HepG2 (cell line): ENCODE data around the gene CASKIN1. TPM values are rescaled to one million over a fixed set of nuclear protein-coding genes. Genes with fewer than 3 reads are reported as not detected.

ENCODE experiments used
- EEA1 ChIP-seq: sonication (generic); formaldehyde crosslinking; IDR thresholded peaks from 2 replicates; pipeline ENCODE4 v1.5.1; 2020; ENCODE audit warnings: mild to moderate bottlenecking, missing genetic modification reagents, borderline replicate concordance
- HDAC1 ChIP-seq: sonication (generic); formaldehyde crosslinking; IDR thresholded peaks from 2 replicates; pipeline ENCODE4 v1.5.1; 2020; ENCODE audit warnings: mild to moderate bottlenecking, missing genetic modification reagents
- KDM1A ChIP-seq: IDR thresholded peaks from 2 replicates; pipeline ENCODE4 v1.6.1; 2016; ENCODE audit warnings: missing compliant biosample characterization
- KDM2A ChIP-seq: sonication (generic); formaldehyde crosslinking; IDR thresholded peaks from 2 replicates; pipeline ENCODE4 v1.4.0; 2020; ENCODE audit warnings: low read depth, missing genetic modification reagents, borderline replicate concordance
- KLF16 ChIP-seq, 2 experiments: sonication (generic) in 1 of 2; formaldehyde crosslinking in 1 of 2; IDR thresholded peaks; 2 replicates each; pipeline versions ENCODE4 v1.6.1 to v1.8.0; 2016 to 2023; ENCODE audit warnings: missing genetic modification reagents in 2 of 2, missing compliant biosample characterization in 1 of 2
- MED1 ChIP-seq: sonication (generic); formaldehyde crosslinking; IDR thresholded peaks from 2 replicates; pipeline ENCODE4 v1.4.0; 2020; ENCODE audit warnings: missing genetic modification reagents
- MTA1 ChIP-seq: sonication (generic); formaldehyde crosslinking; IDR thresholded peaks from 2 replicates; pipeline ENCODE4 v1.4.0; 2020; ENCODE audit warnings: missing genetic modification reagents, mild to moderate bottlenecking, borderline replicate concordance
- NR1H2 ChIP-seq: sonication (generic); formaldehyde crosslinking; IDR thresholded peaks from 2 replicates; pipeline ENCODE4 v1.8.1; 2022; ENCODE audit warnings: low read depth, missing genetic modification reagents, borderline replicate concordance
- NR2F6 ChIP-seq, 2 experiments: IDR thresholded peaks; 2 replicates each; pipeline ENCODE4 v1.6.1; 2016; ENCODE audit warnings: antibody characterized with exemption in 1 of 2, mild to moderate bottlenecking in 1 of 2
- PCBP2 ChIP-seq: fragments of 200-400 bp; formaldehyde crosslinking; optimal IDR thresholded peaks from 2 replicates; pipeline ENCODE3; 2018; ENCODE audit warnings: low read length, low read depth; ENCODE audit not compliant: poor library complexity, severe bottlenecking
- RAD21 ChIP-seq: fragments of 450-650 bp; formaldehyde crosslinking; IDR thresholded peaks from 2 replicates; pipeline ENCODE4 v1.5.0; 2020; ENCODE audit warnings: mild to moderate bottlenecking
- SETDB1 ChIP-seq: sonication (generic); formaldehyde crosslinking; IDR thresholded peaks from 2 replicates; pipeline ENCODE4 v1.5.1; 2020; ENCODE audit warnings: missing genetic modification reagents, mild to moderate bottlenecking, borderline replicate concordance
- SPEN ChIP-seq: sonication (generic); formaldehyde crosslinking; IDR thresholded peaks from 2 replicates; pipeline ENCODE4 v1.5.1; 2020; ENCODE audit warnings: low read depth, mild to moderate bottlenecking, missing genetic modification reagents
- THAP11 ChIP-seq: IDR thresholded peaks from 2 replicates; pipeline ENCODE4 v1.6.1; 2016; ENCODE audit warnings: missing biosample characterization, missing genetic modification reagents
- ZEB1 ChIP-seq: IDR thresholded peaks from 2 replicates; pipeline ENCODE4 v1.6.1; 2012; ENCODE audit warnings: mild to moderate bottlenecking, low read depth, inconsistent platforms; ENCODE audit not compliant: insufficient replicate concordance
- ZFX ChIP-seq: sonication (generic); formaldehyde crosslinking; IDR thresholded peaks from 2 replicates; pipeline ENCODE4 v1.4.0; 2020; ENCODE audit warnings: mild to moderate bottlenecking, low read depth, missing genetic modification reagents, moderate library complexity
- ZMYM2 ChIP-seq: sonication (generic); formaldehyde crosslinking; IDR thresholded peaks from 2 replicates; pipeline ENCODE4 v1.8.0; 2022; ENCODE audit warnings: mild to moderate bottlenecking, missing genetic modification reagents
- ZNF232 ChIP-seq: sonication (generic); formaldehyde crosslinking; IDR thresholded peaks from 2 replicates; pipeline ENCODE4 v1.4.0; 2020; ENCODE audit warnings: missing genetic modification reagents, borderline replicate concordance
- ZNF234 ChIP-seq: sonication (generic); formaldehyde crosslinking; conservative IDR thresholded peaks from 2 replicates; pipeline ENCODE4 v1.5.1; 2020; ENCODE audit warnings: mild to moderate bottlenecking, missing genetic modification reagents
- ZNF432 ChIP-seq: sonication (generic); formaldehyde crosslinking; IDR thresholded peaks from 2 replicates; pipeline ENCODE4 v1.5.0; 2020; ENCODE audit warnings: missing genetic modification reagents, mild to moderate bottlenecking, borderline replicate concordance
- polyA plus RNA-seq, 8 experiments: library from polyadenylated mRNA; depleted of rRNA in 3 of 8; stranded (reverse) in 7 of 8; unstranded in 1 of 8; fragments of >200 nt; fragmentation: Illumina TruSeq in 4 of 8; extraction: Trizol in 4 of 8; gene quantifications; 2 replicates each; pipeline versions ENCODE4 v1.2.1 to v1.2.3, GENCODE V29; 2011 to 2016; ENCODE audit warnings: low read depth in 4 of 8, missing spikeins in 1 of 8, mixed read lengths in 1 of 8; ENCODE audit not compliant: insufficient read depth in 1 of 8
- total RNA-seq, 5 experiments: library from RNA; depleted of rRNA; stranded (reverse); fragments of >200 nt; fragmentation: Illumina TruSeq; extraction: Trizol; gene quantifications; 2 replicates each; pipeline ENCODE4 v1.2.3, GENCODE V29; 2016; ENCODE audit warnings: low read depth in 1 of 5
- TF ChIP-seq, protein P1 (sequence below): sonication (generic); formaldehyde crosslinking; IDR thresholded peaks from 2 replicates; pipeline ENCODE4 v1.4.0; 2020; ENCODE audit warnings: low read depth, mild to moderate bottlenecking, missing genetic modification reagents
- TF ChIP-seq, protein P2 (sequence below): sonication (generic); formaldehyde crosslinking; IDR thresholded peaks from 2 replicates; pipeline ENCODE4 v1.4.0; 2020; ENCODE audit warnings: missing genetic modification reagents, borderline replicate concordance

The CASKIN1 gene
- total and polyA plus RNA-seq, 2 of the 13 experiments (the other 11 are each of a cell fraction or from before 2014, with no cell fraction given): 1.2 to 2.2 TPM

DNA sequence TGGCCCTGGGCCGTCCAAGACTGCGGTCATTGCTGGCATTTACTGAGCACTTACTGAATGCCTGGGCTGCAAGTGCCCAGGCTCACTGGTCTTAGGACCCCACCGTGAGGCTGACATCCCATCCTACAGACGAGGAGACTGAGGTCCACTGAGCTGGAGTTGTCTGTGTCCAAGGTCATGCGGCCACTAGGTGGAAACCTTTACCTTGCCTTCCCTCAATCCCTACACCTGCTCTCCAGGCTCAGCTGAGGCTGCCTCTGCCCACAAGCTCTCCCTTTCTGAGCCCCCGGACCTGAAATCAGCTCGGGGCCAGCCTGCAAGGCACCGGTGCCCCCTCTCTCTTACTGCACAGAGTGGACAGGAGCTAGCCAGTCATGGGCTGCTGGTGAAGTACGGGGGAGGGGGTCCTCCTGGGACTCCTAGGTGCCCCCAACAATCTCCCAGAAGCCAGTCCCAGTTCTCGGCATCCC is 1.5 kb downstream of the CASKIN1 start (continued):
- TF ChIP-seq ZFX (CRISPR knock-in tag) (0 out of 2 replicates have a peak, but pooled peaks have one; percentile 1), SETDB1 (no peak), MED1 (CRISPR knock-in tag) (peak; percentile 53; the same call in 1 of the 2 replicates), HDAC1 (peak; percentile 27; the same call in 1 of the 2 replicates), ZNF232 (CRISPR knock-in tag) (0 out of 2 replicates have a peak, but pooled peaks have one; percentile 31), ZNF234 (CRISPR knock-in tag) (no peak), KDM2A (CRISPR knock-in tag) (peak; percentile 19; the same call in 1 of the 2 replicates), NR2F6 (IDR thresholded peaks at IDR 0.05) (no peak), NR2F6 (CRISPR knock-in tag; IDR thresholded peaks at IDR 0.05) (peak; percentile 22; the same call in 1 of the 2 replicates), EEA1 (0 out of 2 replicates have a peak, but pooled peaks have one; percentile 27), PCBP2 (no peak), ZNF432 (CRISPR knock-in tag) (no peak), NR1H2 (no peak), RAD21 (CRISPR knock-in tag) (peak; percentile 77), SPEN (CRISPR knock-in tag) (peak; percentile 32; the same call in 1 of the 2 replicates), MTA1 (CRISPR knock-in tag) (no peak), THAP11 (no peak), KLF16 (CRISPR knock-in tag; IDR thresholded peaks at IDR 0.05) (no peak), KDM1A (CRISPR knock-in tag) (peak; percentile 98), ZEB1 (peak; percentile 21), ZMYM2 (CRISPR knock-in tag) (peak; percentile 91)
- TF ChIP-seq, protein P1, sequence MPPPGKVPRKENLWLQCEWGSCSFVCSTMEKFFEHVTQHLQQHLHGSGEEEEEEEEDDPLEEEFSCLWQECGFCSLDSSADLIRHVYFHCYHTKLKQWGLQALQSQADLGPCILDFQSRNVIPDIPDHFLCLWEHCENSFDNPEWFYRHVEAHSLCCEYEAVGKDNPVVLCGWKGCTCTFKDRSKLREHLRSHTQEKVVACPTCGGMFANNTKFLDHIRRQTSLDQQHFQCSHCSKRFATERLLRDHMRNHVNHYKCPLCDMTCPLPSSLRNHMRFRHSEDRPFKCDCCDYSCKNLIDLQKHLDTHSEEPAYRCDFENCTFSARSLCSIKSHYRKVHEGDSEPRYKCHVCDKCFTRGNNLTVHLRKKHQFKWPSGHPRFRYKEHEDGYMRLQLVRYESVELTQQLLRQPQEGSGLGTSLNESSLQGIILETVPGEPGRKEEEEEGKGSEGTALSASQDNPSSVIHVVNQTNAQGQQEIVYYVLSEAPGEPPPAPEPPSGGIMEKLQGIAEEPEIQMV (CRISPR knock-in tag): 0 out of 2 replicates have a peak, but pooled peaks have one; percentile 45
- TF ChIP-seq, protein P2, sequence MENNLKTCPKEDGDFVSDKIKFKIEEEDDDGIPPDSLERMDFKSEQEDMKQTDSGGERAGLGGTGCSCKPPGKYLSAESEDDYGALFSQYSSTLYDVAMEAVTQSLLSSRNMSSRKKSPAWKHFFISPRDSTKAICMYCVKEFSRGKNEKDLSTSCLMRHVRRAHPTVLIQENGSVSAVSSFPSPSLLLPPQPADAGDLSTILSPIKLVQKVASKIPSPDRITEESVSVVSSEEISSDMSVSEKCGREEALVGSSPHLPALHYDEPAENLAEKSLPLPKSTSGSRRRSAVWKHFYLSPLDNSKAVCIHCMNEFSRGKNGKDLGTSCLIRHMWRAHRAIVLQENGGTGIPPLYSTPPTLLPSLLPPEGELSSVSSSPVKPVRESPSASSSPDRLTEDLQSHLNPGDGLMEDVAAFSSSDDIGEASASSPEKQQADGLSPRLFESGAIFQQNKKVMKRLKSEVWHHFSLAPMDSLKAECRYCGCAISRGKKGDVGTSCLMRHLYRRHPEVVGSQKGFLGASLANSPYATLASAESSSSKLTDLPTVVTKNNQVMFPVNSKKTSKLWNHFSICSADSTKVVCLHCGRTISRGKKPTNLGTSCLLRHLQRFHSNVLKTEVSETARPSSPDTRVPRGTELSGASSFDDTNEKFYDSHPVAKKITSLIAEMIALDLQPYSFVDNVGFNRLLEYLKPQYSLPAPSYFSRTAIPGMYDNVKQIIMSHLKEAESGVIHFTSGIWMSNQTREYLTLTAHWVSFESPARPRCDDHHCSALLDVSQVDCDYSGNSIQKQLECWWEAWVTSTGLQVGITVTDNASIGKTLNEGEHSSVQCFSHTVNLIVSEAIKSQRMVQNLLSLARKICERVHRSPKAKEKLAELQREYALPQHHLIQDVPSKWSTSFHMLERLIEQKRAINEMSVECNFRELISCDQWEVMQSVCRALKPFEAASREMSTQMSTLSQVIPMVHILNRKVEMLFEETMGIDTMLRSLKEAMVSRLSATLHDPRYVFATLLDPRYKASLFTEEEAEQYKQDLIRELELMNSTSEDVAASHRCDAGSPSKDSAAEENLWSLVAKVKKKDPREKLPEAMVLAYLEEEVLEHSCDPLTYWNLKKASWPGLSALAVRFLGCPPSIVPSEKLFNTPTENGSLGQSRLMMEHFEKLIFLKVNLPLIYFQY (CRISPR knock-in tag): no peak
